ENCODE results near the gene LDLR. TPM values are rescaled to one million over a fixed set of nuclear protein-coding genes. Genes with fewer than 3 reads are reported as not detected.

LDLR gene
- total and polyA plus RNA-seq, 2 donors (not counting 3 experiments of a cell fraction or from before 2014, with no cell fraction given) = 142 to 174 TPM

GRCh38 chr19:11098327-11098726 is 9.1 kb downstream of the LDLR start:
- Histone ChIP-seq H3K4me1 (ENCODE audit: control insufficient read depth, extremely low read depth, insufficient read depth, low read length) (peaks cover 44% of the 10 kb centered on the region), H3K4me3 (replicated peaks in 1 of 3; ENCODE audit: insufficient read depth in 1 of 3, low read depth in 1 of 3, low read length in 3 of 3) (no peak overlapping the region), H3K36me3 (ENCODE audit: control insufficient read depth in 2 of 2, extremely low read depth in 1 of 2, insufficient read depth in 2 of 2, low read length in 2 of 2) (peaks cover 4 to 12% of the 10 kb centered on the region in 2 experiments), H3K4me2 (ENCODE audit: insufficient read depth, low read length) (no peak overlapping the region), H3K9ac (replicated peaks; ENCODE audit: extremely low read depth, insufficient read depth, low read length) (no peak overlapping the region), H3K9me1 (replicated peaks; ENCODE audit: control insufficient read depth, extremely low read depth, insufficient read depth, low read length) (no peaks in the 10 kb centered on the region), H3K79me2 (ENCODE audit: control insufficient read depth, insufficient read depth, low read length) (peaks cover 87% of the 10 kb centered on the region), H2AFZ (ENCODE audit: low read depth, low read length) (no peak overlapping the region), H3K9me3 (replicated peaks; ENCODE audit: control insufficient read depth, insufficient read depth, low read length) (no peaks in the 10 kb centered on the region), H3K27me3 (ENCODE audit: control insufficient read depth in 2 of 2, insufficient read depth in 2 of 2, low read length in 2 of 2) (no peaks in the 10 kb centered on the region), H4K20me1 (replicated peaks; ENCODE audit: control insufficient read depth, extremely low read depth, insufficient read depth, low read length) (peaks cover 5% of the 10 kb centered on the region), H3K27ac (ENCODE audit: insufficient read depth, low read depth, low read length) (no peak overlapping the region)
- dilution Hi-C loops (cut with MboI; ENCODE audit: extremely low pct_ligation_motif_present, low sequenced_read_pairs) = no loop called here
- TF ChIP-seq GATA2 (IDR thresholded peaks at IDR 0.05; ENCODE audit: insufficient read depth, insufficient read length, low read depth, low read length) (no peak), MYC (IDR thresholded peaks at IDR 0.05; ENCODE audit: low read depth, low read length) (no peak), CTCF (IDR thresholded peaks at IDR 0.05; ENCODE audit: extremely low read depth in 1 of 2, insufficient read depth in 1 of 2, low read depth in 1 of 2, low read length in 2 of 2) (no peak), POLR2A (IDR thresholded peaks at IDR 0.05; ENCODE audit: low read depth, low read length) (no peak), JUN (IDR thresholded peaks at IDR 0.05; ENCODE audit: borderline replicate concordance, insufficient read depth, insufficient read length, low read depth) (no peak), MAX (IDR thresholded peaks at IDR 0.05; ENCODE audit: insufficient read depth, insufficient read length) (no peak), POLR2AphosphoS5 (IDR thresholded peaks at IDR 0.05; ENCODE audit: insufficient read depth, low read depth, low read length) (no peak), EZH2 (IDR thresholded peaks at IDR 0.05; ENCODE audit: borderline replicate concordance, low read depth, low read length, severe bottlenecking) (no peak), FOS (IDR thresholded peaks at IDR 0.05; ENCODE audit: borderline replicate concordance, insufficient read depth, low read length) (no peak)
- intact Hi-C loops (cut with micrococcal nuclease) = loop anchor here (10.0 kb wide), 2 partner anchors 164 to 594 kb away; partner anchors contain the start of gene KEAP1
- POLR2A ChIA-PET = no interaction called here
- no peak for FAIRE-seq
- no peak for DNase-seq (ENCODE audit: low read depth, low spot score)
- CTCF ChIA-PET = no interaction called here
- BruUV-seq (replicated peaks) = no TSS peak

All from endothelial cell of umbilical vein (primary cell).